ENCODE measurements around the gene ENPP6.

ENPP6 gene

GRCh38 chr4:184188443-184189400 lies 29.0 kb downstream of the ENPP6 start:
- FAIRE-seq = no peak

GRCh38 chr4:184177271-184177670 lies 40.4 kb downstream of the ENPP6 start:
- no peak for FAIRE-seq

DNA sequence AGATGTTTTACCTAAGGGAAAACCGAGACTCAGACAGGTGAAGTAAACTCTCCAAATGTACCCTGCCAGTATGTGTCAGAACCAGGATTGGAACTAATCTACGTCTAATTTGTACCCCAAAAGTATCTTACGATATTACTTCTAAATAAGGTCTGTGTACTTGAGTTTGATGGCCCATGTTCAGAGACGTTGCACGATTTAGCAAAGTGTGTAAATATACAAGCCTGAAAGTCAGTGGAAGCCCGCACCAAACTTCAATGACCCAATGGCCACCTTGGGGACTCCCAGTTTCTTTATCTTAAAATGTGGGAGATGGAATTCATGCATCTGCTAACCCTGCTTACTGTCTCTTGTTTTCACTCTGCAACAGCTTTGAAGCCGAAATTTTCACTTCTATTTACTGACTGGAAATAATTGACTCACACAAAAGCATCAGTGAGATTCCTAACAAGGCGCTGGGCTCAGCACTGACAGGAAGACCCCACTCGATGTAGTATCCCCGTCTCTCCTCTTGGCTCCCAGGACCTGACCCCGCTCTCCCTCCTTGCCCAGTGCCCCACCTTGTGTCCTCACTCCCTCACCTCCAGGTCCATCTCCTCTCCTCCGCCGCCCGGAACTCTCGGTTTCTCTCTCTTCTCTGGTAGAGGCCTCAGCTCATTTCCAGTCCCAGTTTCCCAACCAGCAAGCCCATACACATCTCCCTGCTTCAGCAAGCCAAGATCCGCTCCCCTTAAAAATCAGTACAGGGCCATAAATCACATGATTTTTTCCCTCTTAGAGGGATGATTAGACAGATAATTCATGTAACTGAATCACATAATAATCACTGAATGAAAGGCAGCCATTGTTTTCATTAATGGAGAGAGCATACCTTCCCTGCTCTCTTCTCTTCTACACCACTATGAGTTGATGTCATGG lies 42.8 kb downstream of the ENPP6 start:
- FAIRE-seq = no peak

DNA sequence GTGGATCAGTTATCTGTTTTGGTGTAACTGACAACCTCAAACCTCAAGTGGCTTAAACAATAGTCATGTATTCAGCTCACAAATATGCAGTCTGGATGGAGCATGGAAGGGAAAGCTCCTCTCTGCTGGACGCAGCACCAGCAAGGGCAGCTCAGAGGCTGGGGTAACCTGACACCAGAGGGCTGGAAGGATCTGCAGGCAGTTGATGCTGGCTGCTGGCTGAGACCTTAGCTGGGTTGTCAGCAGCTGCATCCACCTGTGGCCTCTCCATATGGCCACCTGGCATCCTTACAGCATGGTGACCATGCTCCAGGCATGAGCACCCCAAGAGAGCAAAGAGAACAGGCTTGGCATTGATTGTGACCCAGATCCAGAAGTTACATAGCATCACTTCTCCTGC lies 46.7 kb downstream of the ENPP6 start:
- no peak for FAIRE-seq

DNA sequence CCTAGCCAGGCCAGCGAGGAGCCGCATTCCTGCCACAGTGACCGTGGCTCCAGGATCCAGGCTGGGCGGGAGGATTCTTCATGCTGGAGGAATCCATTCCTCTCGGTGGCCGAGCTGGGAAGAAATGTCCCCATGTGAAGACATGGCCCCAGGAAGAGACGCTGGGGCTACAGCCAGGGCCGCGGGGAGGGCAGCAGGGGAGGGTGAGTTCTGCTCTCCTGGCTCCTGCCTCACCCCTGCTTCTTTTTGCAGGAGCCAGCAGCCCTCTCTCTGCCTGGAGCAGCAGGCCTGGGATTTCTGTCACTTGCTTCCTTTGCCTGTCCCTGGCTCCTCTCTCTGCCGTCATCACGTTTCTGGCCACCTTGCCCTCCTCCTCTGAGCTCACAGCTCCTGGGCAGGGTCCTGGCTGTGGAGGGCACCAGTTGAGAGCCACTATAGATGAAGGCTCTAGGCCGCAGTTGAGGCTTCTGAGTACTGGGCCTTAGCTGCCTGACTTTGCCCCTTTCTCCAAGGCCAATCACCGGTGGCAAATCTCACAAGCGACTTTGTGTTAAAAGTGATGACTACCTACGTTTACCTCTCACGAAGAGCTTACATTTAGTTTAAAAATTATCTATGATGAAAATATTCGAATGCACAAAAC lies 48.3 kb downstream of the ENPP6 start:
- FAIRE-seq = no peak

DNA sequence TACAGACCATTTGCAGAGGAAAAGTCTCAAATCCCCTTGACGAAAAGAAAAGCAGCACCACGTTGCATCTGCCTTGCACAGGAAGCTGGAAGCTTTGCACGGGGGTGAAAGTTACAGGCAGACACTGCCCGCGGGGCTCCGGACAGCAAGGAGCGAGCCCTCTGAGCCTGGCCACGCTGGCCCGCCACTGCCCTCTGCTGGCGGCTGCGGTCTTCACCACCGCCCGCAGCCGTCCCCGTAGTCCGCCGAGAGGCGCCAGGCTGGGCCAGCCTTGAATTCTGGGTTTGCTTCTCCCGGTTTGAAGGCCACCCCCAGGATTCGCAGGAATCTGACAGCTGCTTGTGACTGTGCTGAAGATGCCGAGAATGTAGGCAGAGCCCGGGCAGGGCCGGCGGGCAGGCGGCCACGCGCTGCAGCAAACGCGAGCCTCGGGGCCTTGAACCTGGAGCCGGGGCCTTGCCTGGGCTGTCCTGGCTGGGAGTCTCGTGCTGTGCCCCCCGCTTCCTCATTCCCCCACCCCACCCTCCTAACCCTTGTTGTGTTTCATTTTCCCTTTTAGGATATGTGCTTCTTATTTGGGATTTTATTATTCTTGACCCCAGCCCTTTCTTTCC lies 49.2 kb downstream of the ENPP6 start:
- no peak for FAIRE-seq

GRCh38 chr4:184167576-184167975 lies 50.1 kb downstream of the ENPP6 start:
- no peak for FAIRE-seq

DNA sequence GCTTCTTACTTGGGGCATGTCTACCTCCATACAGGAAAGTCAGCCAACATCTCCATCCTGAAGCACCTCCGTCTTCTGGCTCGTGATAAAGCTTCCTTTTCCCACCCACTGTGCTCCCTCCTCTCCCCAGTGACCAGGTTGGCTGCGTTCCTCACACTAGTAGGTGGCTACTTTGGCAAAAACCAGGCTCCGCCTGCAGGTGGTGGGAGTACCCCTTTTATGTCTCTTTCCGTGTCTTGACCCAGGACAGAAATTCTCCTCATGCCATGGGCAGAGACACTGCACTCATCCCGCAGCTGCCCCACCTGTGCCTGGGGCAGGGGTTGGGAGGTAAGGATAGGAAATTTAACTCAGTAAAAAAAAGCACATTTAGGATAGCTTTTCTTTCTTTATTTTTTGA lies 50.9 kb downstream of the ENPP6 start:
- no peak for FAIRE-seq

DNA sequence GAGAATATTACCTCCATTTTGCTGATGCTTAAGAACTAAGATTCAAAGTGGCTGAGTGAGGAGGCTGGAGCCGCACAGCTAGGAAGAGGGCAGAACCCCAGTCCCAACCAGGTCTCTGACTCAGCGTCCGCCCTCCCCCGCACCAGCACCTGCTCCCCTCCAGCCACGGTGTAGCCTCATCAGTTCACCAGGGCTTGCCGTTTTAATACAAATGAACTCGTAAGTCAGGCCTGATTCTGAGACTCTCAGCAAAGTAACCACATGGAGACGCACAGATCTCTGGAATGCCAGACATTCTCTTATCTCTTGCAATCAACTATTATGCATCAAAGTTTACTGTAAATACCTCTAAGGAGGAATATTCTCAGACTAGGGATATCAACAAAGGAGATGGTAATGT lies 52.4 kb downstream of the ENPP6 start:
- no peak for FAIRE-seq

DNA sequence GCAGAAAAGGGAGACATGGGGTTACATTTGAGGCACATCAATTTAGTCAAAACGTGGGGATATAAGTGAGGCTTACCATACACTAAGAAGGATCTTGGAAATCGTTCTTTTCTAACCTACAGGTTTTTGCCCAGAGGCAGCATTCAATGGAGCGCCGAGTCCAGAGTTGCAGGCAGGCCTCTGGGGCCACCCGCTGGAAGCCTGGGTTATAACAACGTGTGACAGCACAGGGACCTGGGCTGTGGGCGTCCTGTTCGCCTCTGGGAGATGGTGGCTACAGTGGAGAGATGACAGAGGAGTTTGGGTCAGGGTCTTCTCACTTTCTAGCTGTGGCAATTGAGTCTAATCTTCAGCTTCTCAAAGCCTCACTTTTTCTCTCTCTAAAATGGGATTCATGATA lies 53.9 kb downstream of the ENPP6 start:
- no peak for FAIRE-seq

DNA sequence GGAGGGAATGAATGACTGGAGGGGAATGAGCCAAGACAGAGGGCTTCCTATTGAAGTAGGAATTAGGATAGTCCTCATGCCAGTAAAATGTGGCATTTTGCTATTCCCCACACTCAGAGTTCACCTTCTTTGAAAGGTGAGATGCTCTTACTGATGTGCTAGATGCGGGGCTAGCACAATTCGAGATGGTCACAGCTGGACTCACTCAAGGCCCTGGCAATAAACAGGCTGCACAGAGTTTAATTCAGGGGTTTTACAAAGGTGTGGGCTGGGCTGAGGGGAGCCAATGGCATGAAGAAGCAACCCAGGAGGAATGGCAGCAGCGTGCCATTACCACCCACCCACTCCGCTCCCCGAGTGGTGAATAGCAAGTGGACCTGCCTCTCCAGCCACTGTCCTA lies 55.1 kb downstream of the ENPP6 start:
- no peak for FAIRE-seq

- no peak for FAIRE-seq
Measured at GRCh38 chr4:184157322-184157721, 60.4 kb downstream of the ENPP6 start.

GRCh38 chr4:184156163-184156920 lies 61.3 kb downstream of the ENPP6 start:
- no peak for FAIRE-seq

- FAIRE-seq = no peak
Measured at GRCh38 chr4:184154199-184154598, 63.5 kb downstream of the ENPP6 start.

GRCh38 chr4:184153781-184154180 lies 63.9 kb downstream of the ENPP6 start:
- FAIRE-seq = no peak

DNA sequence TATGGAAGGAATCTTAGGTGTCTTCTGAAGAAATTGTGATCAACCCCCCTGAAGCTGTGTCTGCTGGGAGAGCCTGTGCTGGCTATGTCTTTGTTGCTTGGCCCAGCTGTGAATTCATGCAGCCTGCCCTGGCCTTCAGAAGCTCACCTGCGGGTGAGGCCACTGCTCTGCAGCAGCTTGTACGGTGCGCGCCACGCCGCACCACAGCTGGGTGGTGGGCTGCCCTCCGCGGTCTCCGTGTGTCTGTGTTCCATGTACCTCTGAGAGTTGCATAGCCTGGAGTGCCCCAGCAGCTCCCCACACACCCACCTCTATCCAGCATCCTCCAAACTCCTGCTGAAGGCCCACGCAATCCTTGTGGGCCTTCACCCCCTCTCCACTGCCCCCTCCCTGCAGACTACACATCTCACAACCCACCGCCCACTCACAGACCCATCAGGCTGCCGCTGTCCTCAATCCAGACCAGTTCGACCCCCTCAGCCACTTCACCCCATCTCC lies 65.6 kb downstream of the ENPP6 start:
- FAIRE-seq = no peak

GRCh38 chr4:184150102-184150839 lies 67.4 kb downstream of the ENPP6 start:
- FAIRE-seq = no peak

- FAIRE-seq = no peak
Measured at GRCh38 chr4:184148738-184149637, 68.7 kb downstream of the ENPP6 start.

DNA sequence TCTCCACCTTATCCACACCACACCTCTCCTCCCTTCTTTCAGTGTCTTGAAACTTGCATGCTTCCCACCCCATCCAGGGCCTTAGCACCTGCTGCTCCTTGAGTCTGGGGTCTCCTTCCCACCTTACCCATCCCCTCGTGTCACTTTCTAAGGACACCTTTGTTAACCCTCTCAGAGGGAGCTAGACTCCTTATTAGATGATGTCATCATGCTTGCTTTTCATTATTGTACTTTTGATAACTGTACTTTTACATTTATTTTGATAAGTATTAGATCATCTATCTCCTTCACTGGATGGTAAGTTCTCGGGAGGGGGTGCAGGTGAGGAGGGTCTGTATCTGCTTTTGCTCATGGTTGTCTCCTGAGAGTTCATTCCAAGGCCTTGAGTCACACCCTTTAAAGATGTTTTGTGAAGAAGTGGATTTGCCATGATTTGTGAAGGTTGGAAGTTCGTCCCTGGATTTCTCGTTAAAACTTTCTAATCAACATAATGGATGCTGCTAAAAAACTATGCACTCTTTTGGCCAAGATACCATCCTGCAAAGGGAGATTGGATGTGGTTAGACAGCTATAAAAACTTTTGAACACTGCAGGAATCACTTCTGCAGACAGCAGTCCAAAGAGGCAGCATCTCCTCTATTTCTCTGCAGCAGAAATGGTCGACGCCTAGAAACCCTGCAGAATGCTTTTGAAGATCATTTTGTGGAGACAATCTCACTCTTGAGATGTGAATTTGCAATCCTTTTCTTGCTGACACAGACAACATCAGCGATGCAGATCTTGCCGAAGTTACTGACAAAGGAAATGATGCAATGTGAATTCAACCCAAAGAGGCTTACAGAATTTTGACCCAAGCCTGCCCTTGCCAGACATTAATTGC lies 69.6 kb downstream of the ENPP6 start:
- no peak for FAIRE-seq
